Psoas muscle (tissue), 8 donors: ENCODE measurements around the gene ADIPOQ. TPM values are rescaled to one million over a fixed set of nuclear protein-coding genes. Genes with fewer than 3 reads are reported as not detected.
"Not testable (repeated sequence)": the region's sequence is repeated elsewhere in the genome, so short reads cannot be mapped to it uniquely, and the experiment has no call there.

Experiments used
- ATAC-seq, 4 donors: fragments of 200-7000 bp; cut with Tn5 transposase; one replicate each; pipeline ENCODE4 v1.9.1; 2020; ENCODE audit warnings: moderate library complexity in 3 of 4, mild to moderate bottlenecking in 2 of 4
- DNase-seq, 2 donors: peaks; one replicate each; pipeline ENCODE4 v3.0.0-alpha.2; 2020
- H3K27ac ChIP-seq: fragments of 200-600 bp; one replicate; pipeline ENCODE4 v1.8.0; 2022
- H3K27me3 ChIP-seq, 3 donors: fragments of 200-600 bp in 1 of 3; one replicate each; pipeline versions ENCODE4 v1.6.1 to v1.8.0; 2013 to 2022; ENCODE audit warnings: low read length in 2 of 3, mild to moderate bottlenecking in 2 of 3, moderate library complexity in 1 of 3; ENCODE audit not compliant: insufficient read depth in 3 of 3
- H3K36me3 ChIP-seq, 2 donors: fragments of 200-600 bp in 1 of 2; one replicate each; pipeline versions ENCODE4 v1.6.1 to v1.8.0; 2013 to 2022; ENCODE audit warnings: low read depth in 1 of 2, mild to moderate bottlenecking in 1 of 2, moderate library complexity in 1 of 2; ENCODE audit not compliant: insufficient read depth in 1 of 2
- H3K4me1 ChIP-seq: fragments of 200-600 bp; one replicate; pipeline ENCODE4 v1.8.0; 2022
- H3K4me3 ChIP-seq: fragments of 200-600 bp; one replicate; pipeline ENCODE4 v1.8.0; 2022; ENCODE audit warnings: mild to moderate bottlenecking
- H3K9me3 ChIP-seq: fragments of 200-600 bp; one replicate; pipeline ENCODE4 v1.8.0; 2022
- CTCF ChIP-seq: fragments of 200-600 bp; IDR thresholded peaks from one replicate; pipeline ENCODE4 v1.8.0; 2022; ENCODE audit warnings: antibody characterized with exemption
- WGBS, 3 donors: extraction: QIAGEN DNeasy Blood & Tissue Kit; methylation state at CpG; one replicate each; pipeline versions ENCODE4 v1.1.6 to v1.1.7; 2013; 5-methylcytosine and 5-hydroxymethylcytosine counted together
- intact Hi-C, 2 donors: fragments of 100-400 bp; cut with DNase I; formaldehyde crosslinking; loops; one replicate each; pipeline versions ENCODE4 v1.11.0 to v1.14.2; 2022
- polyA plus RNA-seq, 3 donors: library from polyadenylated mRNA; stranded (reverse); fragments of 200-250 nt; gene quantifications; one replicate each; pipeline ENCODE4 v1.2.3, GENCODE V29; 2013
- total RNA-seq, 4 donors: library from RNA; stranded (reverse); fragmentation: NEBNext Ultra II Directional in 2 of 4; extraction: Animal tissue kit (Norgen Biotek cat#: 25700) in 2 of 4; gene quantifications; one replicate each; pipeline versions ENCODE4 v1.2.1 to v1.2.4, GENCODE V29; 2021 to 2023
- donor health status: healthy with polysubstance abuse.
- donor health status: DM: no; HTN: no; CAD: no; lungs with moderate emphysema.
- donor health status: Bipolar disorder and iron deficiency.
- donor health status: healthy.
- donor health status: DM: yes; HTN: yes; CAD: no.
- donor health status: DM: no; HTN: no; CAD: no.
- donor health status: DM: no; HTN: no; CAD: no.
- donor health status: DM: yes; HTN: yes; CAD: no.

Gene ADIPOQ
- total and polyA plus RNA-seq, 7 donors = 0.58 to 9.3 (median 1.8) TPM

GRCh38 chr3:186806089-186807055, 36.1 kb upstream of the ADIPOQ start, which contains the start of gene RFC4:
Gene RFC4 (minus strand): TSS chr3:186806482. CDS start chr3:186804713, 1,769 bp downstream.
- DNase-seq (peak; percentile 88 to 91), ATAC-seq (peak; percentile 96 to 100 (median 98))
- peaks cover 10% of the 10 kb centered on the region for H3K4me1 ChIP-seq
- no peak for TF ChIP-seq CTCF
- peak within 1 kb of the TSS; percentile 94 for H3K27ac ChIP-seq
- H3K4me3 ChIP-seq = peak within 1 kb of the TSS; percentile 98
- H3K9me3 ChIP-seq = no peaks in the 10 kb centered on the region
- no peaks in the 10 kb centered on the region for H3K27me3 ChIP-seq
- H3K36me3 ChIP-seq = peaks cover 0 to 25% of the 10 kb centered on the region in 2 donors
- intact Hi-C loops = loop anchor here in 1 of 2 donors (10.0 kb wide), 1 partner anchor 882 kb away; no protein-coding TSS in a partner anchor
- 0 to 1% (median 0%) methylated on average over 70 of the region's 70 CpGs for WGBS, 3 donors

GRCh38 chr3:186807231-186807630, 35.3 kb upstream of the ADIPOQ start:
- Histone ChIP-seq H3K27me3 (no peaks in the 10 kb centered on the region), H3K4me1 (peaks cover 10% of the 10 kb centered on the region), H3K4me3 (peak overlapping the region; percentile 98), H3K27ac (peak overlapping the region; percentile 94), H3K9me3 (no peaks in the 10 kb centered on the region), H3K36me3 (peaks cover 0 to 19% of the 10 kb centered on the region in 2 donors)
- ATAC-seq (no peak), DNase-seq (no peak)
- WGBS, 3 donors = 47 to 57% (median 55%) methylated on average over 5 of the region's 5 CpGs
- intact Hi-C loops = loop anchor here in 1 of 2 donors (10.0 kb wide), 1 partner anchor 882 kb away; no protein-coding TSS in a partner anchor
- no peak for TF ChIP-seq CTCF

GRCh38 chr3:186810336-186810996, 32.0 kb upstream of the ADIPOQ start:
- intact Hi-C loops = no loop called here
- peaks cover 0 to 7% (median 0%) of the 10 kb centered on the region in 3 donors for H3K27me3 ChIP-seq
- no peak overlapping the region for H3K4me3 ChIP-seq
- H3K36me3 ChIP-seq = no peaks in the 10 kb centered on the region
- no peak for TF ChIP-seq CTCF
- no peaks in the 10 kb centered on the region for H3K9me3 ChIP-seq
- H3K4me1 ChIP-seq = peaks cover 9% of the 10 kb centered on the region
- no peak overlapping the region for H3K27ac ChIP-seq
- ATAC-seq (no peak), DNase-seq (no peak)
- 78 to 90% (median 80%) methylated on average over 5 of the region's 5 CpGs for WGBS, 3 donors

GRCh38 chr3:186811313-186811712, 31.2 kb upstream of the ADIPOQ start:
- H3K27ac ChIP-seq, H3K4me3 ChIP-seq, DNase-seq, H3K4me1 ChIP-seq, H3K27me3 ChIP-seq, intact Hi-C loops, H3K36me3 ChIP-seq, H3K9me3 ChIP-seq, ATAC-seq: not testable (repeated sequence)
- 87 to 93% (median 91%) methylated on average over 11 to 15 of the region's 29 CpGs for WGBS, 3 donors

GRCh38 chr3:186814100-186814499, 28.4 kb upstream of the ADIPOQ start:
- H3K27ac ChIP-seq = no peak overlapping the region
- H3K36me3 ChIP-seq = no peaks in the 10 kb centered on the region
- peaks cover 0 to 7% (median 0%) of the 10 kb centered on the region in 3 donors for H3K27me3 ChIP-seq
- 78 to 81% (median 81%) methylated on average over 4 of the region's 4 CpGs for WGBS, 3 donors
- intact Hi-C loops = no loop called here
- no peak overlapping the region for H3K4me3 ChIP-seq
- no peak for ATAC-seq
- no peaks in the 10 kb centered on the region for H3K9me3 ChIP-seq
- no peak for DNase-seq
- no peaks in the 10 kb centered on the region for H3K4me1 ChIP-seq
- TF ChIP-seq CTCF = no peak
